GM23338 (cell line): Measurements from ENCODE around the gene POLR3K. TPM values are rescaled to one million over a fixed set of nuclear protein-coding genes. Genes with fewer than 3 reads are reported as not detected.

Source experiments
- ATAC-seq: fragments of 200-7000 bp; cut with Tn5 transposase; 3 replicates; pipeline ENCODE4 v1.9.1; 2020
- DNase-seq: peaks from one replicate; pipeline ENCODE4 v3.0.0-alpha.2; 2015; ENCODE audit warnings: low spot score
- H2AFZ ChIP-seq: fragments of 200-600 bp; sonication (generic); 2 replicates; pipeline ENCODE4 v1.8.0; 2016; ENCODE audit warnings: antibody characterized with exemption, mild to moderate bottlenecking, moderate library complexity
- H3F3A ChIP-seq: fragments of 200-600 bp; sonication (generic); replicated peaks from 2 replicates; pipeline ENCODE4 v1.8.0; 2017; ENCODE audit warnings: antibody characterized with exemption, mixed run types, low read depth
- H3K27ac ChIP-seq: fragments of 200-600 bp; sonication (generic); 2 replicates; pipeline ENCODE4 v1.6.1; 2016; ENCODE audit warnings: low read depth
- H3K27me3 ChIP-seq: fragments of 200-600 bp; sonication (generic); 2 replicates; pipeline ENCODE4 v1.8.0; 2016; ENCODE audit warnings: mild to moderate bottlenecking, mixed run types, moderate library complexity; ENCODE audit not compliant: insufficient read depth
- H3K36me3 ChIP-seq: fragments of 200-600 bp; sonication (generic); 2 replicates; pipeline ENCODE4 v1.8.0; 2016; ENCODE audit warnings: mild to moderate bottlenecking; ENCODE audit not compliant: insufficient read depth
- H3K4me1 ChIP-seq: fragments of 200-600 bp; sonication (generic); 2 replicates; pipeline ENCODE4 v1.8.0; 2016; ENCODE audit warnings: mild to moderate bottlenecking, moderate library complexity; ENCODE audit not compliant: insufficient read depth
- H3K4me2 ChIP-seq: fragments of 200-600 bp; sonication (generic); 2 replicates; pipeline ENCODE4 v1.7.1; 2017; ENCODE audit warnings: mixed run types
- H3K4me3 ChIP-seq: fragments of 200-600 bp; sonication (generic); 2 replicates; pipeline ENCODE4 v1.6.1; 2016; ENCODE audit warnings: mixed run types
- H3K79me2 ChIP-seq: fragments of 200-600 bp; sonication (generic); replicated peaks from 2 replicates; pipeline ENCODE4 v1.8.0; 2017; ENCODE audit warnings: mild to moderate bottlenecking; ENCODE audit not compliant: insufficient read depth
- H3K9me2 ChIP-seq: fragments of 200-600 bp; sonication (generic); 2 replicates; pipeline ENCODE4 v1.8.0; 2017; ENCODE audit not compliant: insufficient read depth
- H4K20me1 ChIP-seq: fragments of 200-600 bp; sonication (generic); replicated peaks from 2 replicates; pipeline ENCODE4 v1.8.0; 2017; ENCODE audit warnings: mild to moderate bottlenecking; ENCODE audit not compliant: insufficient read depth
- H3K27ac Mint-ChIP-seq: 2 replicates; pipeline ENCODE4 v1.8.0; 2020; ENCODE audit warnings: inconsistent platforms, mild to moderate bottlenecking, moderate library complexity, mixed read lengths
- H3K27me3 Mint-ChIP-seq: 3 replicates; pipeline ENCODE4 v1.8.0; 2022; ENCODE audit warnings: low read depth, mild to moderate bottlenecking, moderate library complexity, mixed read lengths, inconsistent platforms; ENCODE audit not compliant: insufficient read depth, poor library complexity
- H3K36me3 Mint-ChIP-seq: 3 replicates; pipeline ENCODE4 v1.8.0; 2021; ENCODE audit warnings: low read depth, mild to moderate bottlenecking, inconsistent platforms, moderate library complexity, mixed read lengths
- H3K4me1 Mint-ChIP-seq: 3 replicates; pipeline ENCODE4 v1.8.0; 2020; ENCODE audit warnings: mild to moderate bottlenecking, inconsistent platforms, mixed read lengths
- H3K4me3 Mint-ChIP-seq: 3 replicates; pipeline ENCODE4 v1.8.0; 2021; ENCODE audit warnings: moderate library complexity, mild to moderate bottlenecking, inconsistent platforms, mixed read lengths
- H3K9me3 Mint-ChIP-seq: 3 replicates; pipeline ENCODE4 v1.8.0; 2020; ENCODE audit warnings: moderate library complexity, mild to moderate bottlenecking, inconsistent platforms, mixed read lengths
- EZH2 ChIP-seq: fragments of 200-600 bp; sonication (generic); IDR thresholded peaks from one replicate; pipeline ENCODE4 v1.8.0; 2017; ENCODE audit warnings: antibody characterized with exemption, mild to moderate bottlenecking, low read depth; ENCODE audit not compliant: unreplicated experiment
- EZH2phosphoT487 ChIP-seq: fragments of 200-600 bp; sonication (generic); IDR thresholded peaks from one replicate; pipeline ENCODE4 v1.8.1; 2018; ENCODE audit warnings: antibody characterized with exemption; ENCODE audit not compliant: unreplicated experiment
- JUNB ChIP-seq: IDR thresholded peaks from one replicate; pipeline ENCODE4 v1.6.1; 2016; ENCODE audit warnings: antibody characterized with exemption; ENCODE audit not compliant: unreplicated experiment
- NANOG ChIP-seq: IDR thresholded peaks from 2 replicates; pipeline ENCODE4 v1.6.1; 2016; ENCODE audit warnings: antibody characterized with exemption, borderline replicate concordance
- POLR2AphosphoS5 ChIP-seq: IDR thresholded peaks from 2 replicates; pipeline ENCODE4 v1.6.1; 2016; ENCODE audit warnings: antibody characterized with exemption, low read depth
- STAT1 ChIP-seq: IDR thresholded peaks from one replicate; pipeline ENCODE4 v1.6.1; 2016; ENCODE audit warnings: antibody characterized with exemption; ENCODE audit not compliant: unreplicated experiment
- ZNF114 ChIP-seq: fragments of 250-450 bp; sonication (Bioruptor Pico); IDR thresholded peaks from 2 replicates; pipeline ENCODE4 v1.5.0; 2020; ENCODE audit warnings: mild to moderate bottlenecking, moderate library complexity
- polyA plus RNA-seq: library from polyadenylated mRNA; unstranded; fragments of >200 nt; fragmentation: Nextera tagmentation; extraction: Ambion mirVana; gene quantifications from 2 replicates; pipeline ENCODE4 v1.2.1, GENCODE V29; 2016
- total RNA-seq: library from RNA; depleted of rRNA; stranded (reverse); fragments of >200 nt; shearing (Covaris generic); gene quantifications from 2 replicates; pipeline ENCODE4 v1.2.3, GENCODE V29; 2014
- TF ChIP-seq, protein P1 (sequence below): IDR thresholded peaks from 2 replicates; pipeline ENCODE4 v1.6.1; 2016; ENCODE audit warnings: antibody characterized with exemption
- TF ChIP-seq, protein P2 (sequence below): fragments of 250-450 bp; sonication (Bioruptor Pico); IDR thresholded peaks from 2 replicates; pipeline ENCODE4 v1.5.0; 2020; ENCODE audit warnings: mild to moderate bottlenecking, moderate library complexity
- TF ChIP-seq, protein P3 (sequence below): IDR thresholded peaks from one replicate; pipeline ENCODE4 v1.6.1; 2018; ENCODE audit warnings: antibody characterized with exemption; ENCODE audit not compliant: unreplicated experiment

Gene POLR3K
- total and polyA plus RNA-seq, 2 experiments from 2014 or later: 17.8 to 58.5 TPM

DNA sequence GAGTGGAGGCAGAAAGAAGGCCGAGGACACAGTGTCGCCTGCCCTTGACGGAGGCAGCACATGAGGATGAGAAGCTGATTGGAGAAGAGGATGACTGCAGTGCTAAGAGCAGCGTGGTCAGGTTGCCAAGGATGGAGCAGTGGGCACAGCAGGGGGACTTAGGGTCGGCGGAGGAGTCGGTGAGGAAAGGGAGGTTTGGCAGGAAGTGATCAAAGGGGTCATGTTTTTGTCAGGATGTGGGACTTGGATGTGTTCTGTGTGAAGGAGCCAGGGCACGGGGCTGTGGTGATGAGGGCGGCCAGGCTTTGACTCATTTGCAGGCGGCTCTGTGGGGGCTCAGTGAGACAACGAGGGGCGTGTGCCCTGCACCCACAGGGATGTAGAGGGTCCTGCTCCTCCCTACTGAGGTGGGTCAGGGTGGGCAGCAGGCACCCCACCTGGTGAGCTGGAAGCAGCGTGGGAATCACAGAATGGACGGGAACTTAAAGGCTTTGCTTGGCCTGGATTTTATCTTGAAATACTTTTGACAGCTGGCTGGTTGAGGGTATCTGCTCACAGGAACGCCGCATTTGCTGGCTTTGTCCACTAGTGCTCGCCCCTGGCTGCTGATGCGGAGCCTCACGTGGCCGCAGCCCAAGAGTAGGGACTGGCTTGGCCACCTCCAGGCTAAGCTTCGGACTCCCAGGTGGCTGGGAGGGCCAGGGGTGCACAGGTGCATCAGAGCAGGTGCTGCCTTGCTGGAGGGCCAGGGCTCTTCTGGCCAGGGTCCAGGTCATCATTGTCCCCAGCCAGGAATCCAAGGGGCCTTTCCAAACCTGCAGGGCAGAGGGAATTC is 30.6 kb upstream of the POLR3K start:
- Histone ChIP-seq H3K79me2 (no peaks in the 10 kb centered on the region), H3K9me2 (no peaks in the 10 kb centered on the region), H3K4me3 (no peak overlapping the region), H3K36me3 (no peaks in the 10 kb centered on the region), H2AFZ (no peak overlapping the region), H3K27ac (no peak overlapping the region), H4K20me1 (no peaks in the 10 kb centered on the region; the same call in 1 of the 2 replicates), H3K4me1 (no peaks in the 10 kb centered on the region; the same call in 1 of the 2 replicates), H3K27me3 (no peaks in the 10 kb centered on the region), H3F3A (no peaks in the 10 kb centered on the region), H3K4me2 (no peak overlapping the region)
- ATAC-seq (peak; percentile 34), DNase-seq (no peak)
- Mint-ChIP-seq H3K4me1 (peaks cover 12% of the 10 kb centered on the region), H3K27me3 (peaks cover 11% of the 10 kb centered on the region), H3K9me3 (no peaks in the 10 kb centered on the region), H3K27ac (no peak overlapping the region; the same call in 1 of the 2 replicates), H3K36me3 (peaks cover 21% of the 10 kb centered on the region), H3K4me3 (no peak overlapping the region; the same call in 2 of the 3 replicates)
- TF ChIP-seq, protein P1, sequence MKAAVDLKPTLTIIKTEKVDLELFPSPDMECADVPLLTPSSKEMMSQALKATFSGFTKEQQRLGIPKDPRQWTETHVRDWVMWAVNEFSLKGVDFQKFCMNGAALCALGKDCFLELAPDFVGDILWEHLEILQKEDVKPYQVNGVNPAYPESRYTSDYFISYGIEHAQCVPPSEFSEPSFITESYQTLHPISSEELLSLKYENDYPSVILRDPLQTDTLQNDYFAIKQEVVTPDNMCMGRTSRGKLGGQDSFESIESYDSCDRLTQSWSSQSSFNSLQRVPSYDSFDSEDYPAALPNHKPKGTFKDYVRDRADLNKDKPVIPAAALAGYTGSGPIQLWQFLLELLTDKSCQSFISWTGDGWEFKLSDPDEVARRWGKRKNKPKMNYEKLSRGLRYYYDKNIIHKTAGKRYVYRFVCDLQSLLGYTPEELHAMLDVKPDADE: no peak
- TF ChIP-seq STAT1: no peak
- TF ChIP-seq POLR2AphosphoS5: no peak

DNA sequence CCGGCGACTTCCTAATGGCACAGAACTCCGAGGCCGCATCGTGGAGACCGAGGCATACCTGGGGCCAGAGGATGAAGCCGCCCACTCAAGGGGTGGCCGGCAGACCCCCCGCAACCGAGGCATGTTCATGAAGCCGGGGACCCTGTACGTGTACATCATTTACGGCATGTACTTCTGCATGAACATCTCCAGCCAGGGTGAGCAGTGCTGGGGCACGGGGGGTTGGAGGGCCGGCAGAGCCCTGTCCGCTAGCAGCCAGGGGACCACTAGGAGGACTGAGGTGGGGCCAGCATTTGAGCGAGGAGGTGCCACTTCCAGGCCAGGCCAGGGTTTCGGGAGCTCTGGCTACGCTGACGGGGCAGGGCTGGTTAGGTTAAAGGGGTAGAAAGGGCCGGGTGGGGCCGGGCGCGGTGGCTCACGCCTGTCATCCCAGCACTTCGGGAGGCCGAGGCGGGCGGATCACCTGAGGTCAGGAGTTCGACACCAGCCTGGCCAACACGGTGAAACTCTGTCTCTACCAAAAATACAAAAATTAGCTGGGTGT is 29.7 kb upstream of the POLR3K start:
- no peak overlapping the region for H3K27ac Mint-ChIP-seq
- Histone ChIP-seq H3K4me2 (no peak overlapping the region), H3K4me1 (peaks cover 5% of the 10 kb centered on the region; the same call in 1 of the 2 replicates), H2AFZ (no peak overlapping the region), H3K4me3 (no peak overlapping the region), H3K36me3 (no peaks in the 10 kb centered on the region), H3K27ac (no peak overlapping the region), H3K9me2 (no peaks in the 10 kb centered on the region), H3K27me3 (no peaks in the 10 kb centered on the region), H3F3A (no peaks in the 10 kb centered on the region), H4K20me1 (no peaks in the 10 kb centered on the region; the same call in 1 of the 2 replicates), H3K79me2 (no peaks in the 10 kb centered on the region)
- peaks cover 18% of the 10 kb centered on the region for H3K36me3 Mint-ChIP-seq
- no peak for DNase-seq
- H3K27me3 Mint-ChIP-seq: peaks cover 7% of the 10 kb centered on the region
- H3K9me3 Mint-ChIP-seq: no peaks in the 10 kb centered on the region
- peaks cover 13% of the 10 kb centered on the region for H3K4me1 Mint-ChIP-seq
- no peak for ATAC-seq
- H3K4me3 Mint-ChIP-seq: no peak overlapping the region
- TF ChIP-seq, protein P2, sequence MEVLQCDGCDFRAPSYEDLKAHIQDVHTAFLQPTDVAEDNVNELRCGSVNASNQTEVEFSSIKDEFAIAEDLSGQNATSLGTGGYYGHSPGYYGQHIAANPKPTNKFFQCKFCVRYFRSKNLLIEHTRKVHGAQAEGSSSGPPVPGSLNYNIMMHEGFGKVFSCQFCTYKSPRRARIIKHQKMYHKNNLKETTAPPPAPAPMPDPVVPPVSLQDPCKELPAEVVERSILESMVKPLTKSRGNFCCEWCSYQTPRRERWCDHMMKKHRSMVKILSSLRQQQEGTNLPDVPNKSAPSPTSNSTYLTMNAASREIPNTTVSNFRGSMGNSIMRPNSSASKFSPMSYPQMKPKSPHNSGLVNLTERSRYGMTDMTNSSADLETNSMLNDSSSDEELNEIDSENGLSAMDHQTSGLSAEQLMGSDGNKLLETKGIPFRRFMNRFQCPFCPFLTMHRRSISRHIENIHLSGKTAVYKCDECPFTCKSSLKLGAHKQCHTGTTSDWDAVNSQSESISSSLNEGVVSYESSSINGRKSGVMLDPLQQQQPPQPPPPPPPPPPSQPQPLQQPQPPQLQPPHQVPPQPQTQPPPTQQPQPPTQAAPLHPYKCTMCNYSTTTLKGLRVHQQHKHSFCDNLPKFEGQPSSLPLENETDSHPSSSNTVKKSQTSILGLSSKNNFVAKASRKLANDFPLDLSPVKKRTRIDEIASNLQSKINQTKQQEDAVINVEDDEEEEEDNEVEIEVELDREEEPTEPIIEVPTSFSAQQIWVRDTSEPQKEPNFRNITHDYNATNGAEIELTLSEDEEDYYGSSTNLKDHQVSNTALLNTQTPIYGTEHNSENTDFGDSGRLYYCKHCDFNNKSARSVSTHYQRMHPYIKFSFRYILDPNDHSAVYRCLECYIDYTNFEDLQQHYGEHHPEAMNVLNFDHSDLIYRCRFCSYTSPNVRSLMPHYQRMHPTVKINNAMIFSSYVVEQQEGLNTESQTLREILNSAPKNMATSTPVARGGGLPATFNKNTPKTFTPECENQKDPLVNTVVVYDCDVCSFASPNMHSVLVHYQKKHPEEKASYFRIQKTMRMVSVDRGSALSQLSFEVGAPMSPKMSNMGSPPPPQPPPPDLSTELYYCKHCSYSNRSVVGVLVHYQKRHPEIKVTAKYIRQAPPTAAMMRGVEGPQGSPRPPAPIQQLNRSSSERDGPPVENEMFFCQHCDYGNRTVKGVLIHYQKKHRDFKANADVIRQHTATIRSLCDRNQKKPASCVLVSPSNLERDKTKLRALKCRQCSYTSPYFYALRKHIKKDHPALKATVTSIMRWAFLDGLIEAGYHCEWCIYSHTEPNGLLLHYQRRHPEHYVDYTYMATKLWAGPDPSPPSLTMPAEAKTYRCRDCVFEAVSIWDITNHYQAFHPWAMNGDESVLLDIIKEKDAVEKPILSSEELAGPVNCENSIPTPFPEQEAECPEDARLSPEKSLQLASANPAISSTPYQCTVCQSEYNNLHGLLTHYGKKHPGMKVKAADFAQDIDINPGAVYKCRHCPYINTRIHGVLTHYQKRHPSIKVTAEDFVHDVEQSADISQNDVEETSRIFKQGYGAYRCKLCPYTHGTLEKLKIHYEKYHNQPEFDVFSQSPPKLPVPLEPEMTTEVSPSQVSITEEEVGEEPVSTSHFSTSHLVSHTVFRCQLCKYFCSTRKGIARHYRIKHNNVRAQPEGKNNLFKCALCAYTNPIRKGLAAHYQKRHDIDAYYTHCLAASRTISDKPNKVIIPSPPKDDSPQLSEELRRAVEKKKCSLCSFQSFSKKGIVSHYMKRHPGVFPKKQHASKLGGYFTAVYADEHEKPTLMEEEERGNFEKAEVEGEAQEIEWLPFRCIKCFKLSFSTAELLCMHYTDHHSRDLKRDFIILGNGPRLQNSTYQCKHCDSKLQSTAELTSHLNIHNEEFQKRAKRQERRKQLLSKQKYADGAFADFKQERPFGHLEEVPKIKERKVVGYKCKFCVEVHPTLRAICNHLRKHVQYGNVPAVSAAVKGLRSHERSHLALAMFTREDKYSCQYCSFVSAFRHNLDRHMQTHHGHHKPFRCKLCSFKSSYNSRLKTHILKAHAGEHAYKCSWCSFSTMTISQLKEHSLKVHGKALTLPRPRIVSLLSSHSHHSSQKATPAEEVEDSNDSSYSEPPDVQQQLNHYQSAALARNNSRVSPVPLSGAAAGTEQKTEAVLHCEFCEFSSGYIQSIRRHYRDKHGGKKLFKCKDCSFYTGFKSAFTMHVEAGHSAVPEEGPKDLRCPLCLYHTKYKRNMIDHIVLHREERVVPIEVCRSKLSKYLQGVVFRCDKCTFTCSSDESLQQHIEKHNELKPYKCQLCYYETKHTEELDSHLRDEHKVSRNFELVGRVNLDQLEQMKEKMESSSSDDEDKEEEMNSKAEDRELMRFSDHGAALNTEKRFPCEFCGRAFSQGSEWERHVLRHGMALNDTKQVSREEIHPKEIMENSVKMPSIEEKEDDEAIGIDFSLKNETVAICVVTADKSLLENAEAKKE (CRISPR knock-in tag): no peak
- TF ChIP-seq ZNF114 (CRISPR knock-in tag): no peak
- TF ChIP-seq POLR2AphosphoS5: no peak; the same call in none of the 2 replicates
- TF ChIP-seq EZH2phosphoT487: no peak
- no peak for TF ChIP-seq JUNB
- TF ChIP-seq, protein P3, sequence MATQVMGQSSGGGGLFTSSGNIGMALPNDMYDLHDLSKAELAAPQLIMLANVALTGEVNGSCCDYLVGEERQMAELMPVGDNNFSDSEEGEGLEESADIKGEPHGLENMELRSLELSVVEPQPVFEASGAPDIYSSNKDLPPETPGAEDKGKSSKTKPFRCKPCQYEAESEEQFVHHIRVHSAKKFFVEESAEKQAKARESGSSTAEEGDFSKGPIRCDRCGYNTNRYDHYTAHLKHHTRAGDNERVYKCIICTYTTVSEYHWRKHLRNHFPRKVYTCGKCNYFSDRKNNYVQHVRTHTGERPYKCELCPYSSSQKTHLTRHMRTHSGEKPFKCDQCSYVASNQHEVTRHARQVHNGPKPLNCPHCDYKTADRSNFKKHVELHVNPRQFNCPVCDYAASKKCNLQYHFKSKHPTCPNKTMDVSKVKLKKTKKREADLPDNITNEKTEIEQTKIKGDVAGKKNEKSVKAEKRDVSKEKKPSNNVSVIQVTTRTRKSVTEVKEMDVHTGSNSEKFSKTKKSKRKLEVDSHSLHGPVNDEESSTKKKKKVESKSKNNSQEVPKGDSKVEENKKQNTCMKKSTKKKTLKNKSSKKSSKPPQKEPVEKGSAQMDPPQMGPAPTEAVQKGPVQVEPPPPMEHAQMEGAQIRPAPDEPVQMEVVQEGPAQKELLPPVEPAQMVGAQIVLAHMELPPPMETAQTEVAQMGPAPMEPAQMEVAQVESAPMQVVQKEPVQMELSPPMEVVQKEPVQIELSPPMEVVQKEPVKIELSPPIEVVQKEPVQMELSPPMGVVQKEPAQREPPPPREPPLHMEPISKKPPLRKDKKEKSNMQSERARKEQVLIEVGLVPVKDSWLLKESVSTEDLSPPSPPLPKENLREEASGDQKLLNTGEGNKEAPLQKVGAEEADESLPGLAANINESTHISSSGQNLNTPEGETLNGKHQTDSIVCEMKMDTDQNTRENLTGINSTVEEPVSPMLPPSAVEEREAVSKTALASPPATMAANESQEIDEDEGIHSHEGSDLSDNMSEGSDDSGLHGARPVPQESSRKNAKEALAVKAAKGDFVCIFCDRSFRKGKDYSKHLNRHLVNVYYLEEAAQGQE: no peak
- TF ChIP-seq NANOG: no peak
- TF ChIP-seq EZH2: no peak
